Right lobe of liver (tissue), 6 donors: ENCODE data around the gene COA1. TPM values are rescaled to one million over a fixed set of nuclear protein-coding genes. Genes with fewer than 3 reads are reported as not detected.
A peak's percentile ranks its signal among the peaks of the same experiment; 100 is the strongest.

ENCODE experiments used
- ATAC-seq, 4 donors: fragments of 200-7000 bp; cut with Tn5 transposase; one replicate each; pipeline ENCODE4 v1.9.1; 2020; ENCODE audit warnings: mild to moderate bottlenecking in 4 of 4, moderate library complexity in 4 of 4
- DNase-seq, 3 donors: peaks; one replicate each; pipeline ENCODE4 v3.0.0-alpha.2; 2020
- H3K27ac ChIP-seq, 3 donors: fragments of 200-600 bp; one replicate each; pipeline ENCODE4 v1.8.0; 2022
- H3K27me3 ChIP-seq, 2 donors: fragments of 200-600 bp; one replicate each; pipeline ENCODE4 v1.8.0; 2022
- H3K36me3 ChIP-seq, 4 donors: fragments of 200-600 bp; sonication (generic) in 1 of 4; one replicate each; pipeline versions ENCODE4 v1.5.1 to v1.8.0; 2017 to 2022; ENCODE audit warnings: control low read depth in 1 of 4
- H3K4me1 ChIP-seq, 4 donors: fragments of 200-600 bp; sonication (generic) in 1 of 4; one replicate each; pipeline versions ENCODE4 v1.5.1 to v1.8.0; 2017 to 2022; ENCODE audit warnings: control low read depth in 1 of 4
- H3K4me3 ChIP-seq, 3 donors: fragments of 200-600 bp; one replicate each; pipeline ENCODE4 v1.8.0; 2022
- H3K9me3 ChIP-seq, 4 donors: fragments of 200-600 bp; sonication (generic) in 1 of 4; one replicate each; pipeline versions ENCODE4 v1.5.1 to v1.8.0; 2017 to 2022; ENCODE audit warnings: control low read depth in 1 of 4
- CTCF ChIP-seq, 4 donors: fragments of 200-600 bp in 3 of 4; fragments of 450-650 bp in 1 of 4; IDR thresholded peaks; one replicate each; pipeline versions ENCODE4 v1.5.1 to v1.8.0; 2016 to 2022; ENCODE audit warnings: antibody characterized with exemption in 4 of 4, mild to moderate bottlenecking in 2 of 4
- POLR2A ChIP-seq: fragments of 450-650 bp; IDR thresholded peaks from one replicate; pipeline ENCODE4 v1.6.1; 2017; ENCODE audit warnings: antibody characterized with exemption, mild to moderate bottlenecking
- WGBS: methylation state at CpG from one replicate; pipeline ENCODE4 v1.1.6; 2018; ENCODE audit warnings: low coverage, low lambda C conversion rate; ENCODE audit not compliant: insufficient coverage; ENCODE audit errors: missing lambda C conversion rate; 5-methylcytosine and 5-hydroxymethylcytosine counted together
- intact Hi-C, 2 donors: fragments of 100-400 bp; cut with DNase I; formaldehyde crosslinking; loops; one replicate each; pipeline versions ENCODE4 v1.11.2 to v1.14.1; 2022
- total RNA-seq, 6 experiments: library from RNA; depleted of rRNA in 2 of 6; stranded (reverse); fragments of >200 nt in 2 of 6; fragmentation: NEBNext Ultra II Directional in 3 of 6; extraction: Animal tissue kit (Norgen Biotek cat#: 25700) in 3 of 6; gene quantifications; one replicate each; pipeline versions ENCODE4 v1.1.0 to v1.2.4, GENCODE V29; 2016 to 2023
- donor health status: DM: no; HTN: yes; CAD: no.
- donor health status: DM: no; HTN: no; CAD: no.
- donor health status: DM: no; HTN: no; CAD: no.
- donor health status: DM: no; HTN: yes; CAD: no.
- donor health status: DM: no; HTN: yes; CAD: no.

COA1 gene
- total RNA-seq, 6 experiments from 2014 or later = 15.8 to 35.6 (median 19.9) TPM

GRCh38 chr7:43768201-43768886 is 39.0 kb upstream of the COA1 start:
- no peaks in the 10 kb centered on the region for H3K36me3 ChIP-seq
- DNase-seq (no peak), ATAC-seq (no peak)
- intact Hi-C loops = no loop called here
- H3K9me3 ChIP-seq = no peaks in the 10 kb centered on the region
- TF ChIP-seq POLR2A = no peak
- no peak for TF ChIP-seq CTCF (IDR thresholded peaks at IDR 0.05)
- no peak overlapping the region for H3K4me3 ChIP-seq
- H3K27ac ChIP-seq = no peak overlapping the region
- peaks cover 0 to 14% (median 0%) of the 10 kb centered on the region in 4 donors for H3K4me1 ChIP-seq
- H3K27me3 ChIP-seq = no peaks in the 10 kb centered on the region
- WGBS = 79% methylated on average over 6 of the region's 9 CpGs

GRCh38 chr7:43767311-43767710 is 38.0 kb upstream of the COA1 start:
- 86% methylated on average over 8 of the region's 8 CpGs for WGBS
- intact Hi-C loops = no loop called here
- DNase-seq (no peak), ATAC-seq (no peak)
- Histone ChIP-seq H3K36me3 (no peaks in the 10 kb centered on the region), H3K27ac (no peak overlapping the region), H3K4me1 (peaks cover 0 to 14% (median 0%) of the 10 kb centered on the region in 4 donors), H3K4me3 (no peak overlapping the region), H3K27me3 (no peaks in the 10 kb centered on the region), H3K9me3 (no peaks in the 10 kb centered on the region)
- no peak for TF ChIP-seq CTCF (IDR thresholded peaks at IDR 0.05)
- no peak for TF ChIP-seq POLR2A

- H3K36me3 ChIP-seq = no peaks in the 10 kb centered on the region
- H3K4me3 ChIP-seq = no peak overlapping the region
- intact Hi-C loops = no loop called here
- peaks cover 0 to 14% (median 0%) of the 10 kb centered on the region in 4 donors for H3K4me1 ChIP-seq
- ATAC-seq (peak in 1 of 4 donors; percentile 13), DNase-seq (no peak)
- H3K27me3 ChIP-seq = no peaks in the 10 kb centered on the region
- 83% methylated on average over 7 of the region's 8 CpGs for WGBS
- H3K27ac ChIP-seq = no peak overlapping the region
- H3K9me3 ChIP-seq = no peaks in the 10 kb centered on the region
- TF ChIP-seq POLR2A = no peak
- TF ChIP-seq CTCF (IDR thresholded peaks at IDR 0.05) = no peak
These were observed 37.2 kb upstream of the COA1 start for GRCh38 chr7:43766564-43766963.

GRCh38 chr7:43764807-43765491 is 35.6 kb upstream of the COA1 start:
- Histone ChIP-seq H3K4me3 (no peak overlapping the region), H3K9me3 (no peaks in the 10 kb centered on the region), H3K27ac (no peak overlapping the region), H3K27me3 (no peaks in the 10 kb centered on the region), H3K36me3 (no peaks in the 10 kb centered on the region), H3K4me1 (peaks cover 0 to 14% (median 0%) of the 10 kb centered on the region in 4 donors)
- WGBS = 47% methylated on average over 6 of the region's 10 CpGs
- TF ChIP-seq POLR2A = no peak
- TF ChIP-seq CTCF (IDR thresholded peaks at IDR 0.05) = no peak
- intact Hi-C loops = no loop called here
- ATAC-seq = peak; percentile 19 to 59 (median 28)
- no peak for DNase-seq
